GM21381 (cell line): ENCODE measurements around the gene KRTAP17-1.

Experiments
- ATAC-seq: cut with Tn5 transposase; IDR thresholded peaks from one replicate; pipeline ENCODE4 v1.9.1; 2021; ENCODE audit warnings: mild to moderate bottlenecking, moderate library complexity; ENCODE audit not compliant: unreplicated experiment

KRTAP17-1 gene

DNA sequence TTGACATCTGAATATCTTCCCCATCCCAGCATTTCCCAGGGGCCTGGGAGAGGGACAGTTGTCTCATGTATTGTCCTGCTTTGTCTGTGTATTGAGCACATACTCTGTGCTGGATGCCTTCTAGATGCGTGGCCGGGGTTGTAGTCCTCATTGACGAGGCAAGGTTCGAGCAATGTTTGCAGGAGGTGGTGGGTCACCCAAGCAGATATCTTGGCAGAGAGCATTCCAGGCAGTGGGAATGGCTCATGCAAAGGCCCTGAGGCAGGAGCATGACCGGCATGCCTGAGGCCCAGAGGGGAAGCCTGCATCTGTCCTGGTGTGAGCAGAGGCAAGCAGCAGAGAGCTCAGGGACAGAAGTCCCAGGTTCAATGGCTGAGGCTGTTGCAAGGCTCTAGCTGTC, 17.6 kb upstream of the KRTAP17-1 start:
- no peak for ATAC-seq

DNA sequence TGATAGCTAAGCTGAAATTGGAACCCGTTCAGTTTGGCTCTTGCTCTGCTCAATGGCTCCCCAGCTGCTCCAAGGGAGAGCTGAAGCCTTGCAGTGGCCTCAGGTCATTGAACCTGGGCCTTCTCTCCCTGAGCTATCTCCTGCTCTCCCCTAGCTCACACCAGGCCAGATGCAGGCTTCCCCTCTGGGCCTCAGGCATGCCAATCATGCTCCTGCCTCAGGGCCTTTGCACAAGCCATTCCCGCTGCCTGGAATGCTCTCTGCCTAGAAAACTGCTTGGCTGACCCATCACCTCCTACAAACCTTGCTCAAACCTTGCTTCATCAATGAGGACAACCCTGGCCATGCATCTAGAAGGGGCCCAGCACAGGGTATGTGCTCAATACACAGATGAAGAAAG, 16.7 kb upstream of the KRTAP17-1 start:
- ATAC-seq = no peak

DNA sequence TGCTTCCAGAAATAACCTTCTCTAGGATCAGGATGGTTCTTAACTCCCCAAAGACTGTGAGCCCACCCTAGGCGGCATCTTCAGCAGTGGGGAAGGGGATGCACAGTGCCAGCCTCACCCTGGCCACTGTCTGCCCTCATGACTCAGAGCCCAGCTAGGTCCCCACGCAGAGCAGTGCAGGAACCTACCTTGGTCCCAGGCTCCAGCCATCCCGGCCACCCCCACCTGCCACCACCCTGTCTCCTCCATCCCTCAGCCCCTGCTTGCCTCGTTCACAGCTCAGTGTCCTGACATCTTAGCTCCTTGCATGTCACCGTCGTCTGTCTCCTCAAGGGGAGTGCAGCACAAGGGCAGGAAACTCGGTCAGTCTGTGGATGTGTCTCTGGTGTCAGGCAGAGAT, 16.1 kb upstream of the KRTAP17-1 start:
- ATAC-seq = no peak

DNA sequence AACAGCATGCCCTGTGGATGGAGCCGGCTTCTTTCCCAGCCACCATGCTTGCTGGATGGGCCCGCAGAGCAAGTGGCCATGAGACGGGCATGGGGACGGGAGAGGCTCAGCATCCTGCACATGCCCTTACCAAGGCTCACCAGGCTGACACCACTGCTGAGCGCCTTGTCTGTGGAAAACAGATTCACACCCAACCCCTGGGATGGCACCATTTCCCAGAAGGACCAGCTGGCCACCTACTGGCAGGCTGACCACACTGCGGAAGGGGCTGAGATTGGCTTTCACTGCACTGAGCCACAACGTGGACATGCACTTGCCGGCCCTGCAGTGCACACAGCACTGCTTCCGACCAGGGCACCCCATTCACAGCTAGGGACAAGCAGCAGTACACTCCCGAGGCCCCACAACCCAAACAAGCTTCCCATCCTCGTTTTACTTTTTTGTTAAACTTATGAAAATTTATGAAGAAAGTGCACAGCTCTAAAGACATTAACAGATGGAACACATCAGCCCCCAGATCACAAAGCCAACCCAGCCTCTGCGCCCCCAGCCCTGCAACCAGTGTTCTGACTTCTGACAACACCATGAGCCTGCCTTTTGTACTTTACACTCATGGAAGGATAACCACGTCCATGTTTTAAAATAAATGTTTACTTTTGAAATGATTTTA, 13.9 kb upstream of the KRTAP17-1 start:
- no peak for ATAC-seq

DNA sequence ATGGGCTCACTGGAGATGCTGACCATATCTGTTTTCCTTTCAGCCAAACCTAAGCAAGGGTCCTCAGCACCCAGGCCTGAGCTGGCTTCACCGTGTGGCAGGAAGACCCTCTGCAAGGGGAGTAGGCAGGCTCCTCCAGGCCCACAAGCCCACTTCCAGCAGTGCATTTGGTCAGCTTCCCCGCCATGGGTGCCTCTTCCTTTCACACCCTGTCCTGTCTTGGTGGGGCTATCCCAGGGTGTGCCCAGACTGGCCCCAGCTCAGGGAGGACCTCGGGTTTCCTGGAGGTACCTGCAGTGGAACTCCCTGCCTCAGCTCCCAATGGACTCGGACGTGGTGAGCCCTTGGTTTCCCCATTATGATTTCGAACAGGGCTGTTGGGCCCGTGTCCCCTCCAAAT, 12.7 kb upstream of the KRTAP17-1 start:
- no peak for ATAC-seq

DNA sequence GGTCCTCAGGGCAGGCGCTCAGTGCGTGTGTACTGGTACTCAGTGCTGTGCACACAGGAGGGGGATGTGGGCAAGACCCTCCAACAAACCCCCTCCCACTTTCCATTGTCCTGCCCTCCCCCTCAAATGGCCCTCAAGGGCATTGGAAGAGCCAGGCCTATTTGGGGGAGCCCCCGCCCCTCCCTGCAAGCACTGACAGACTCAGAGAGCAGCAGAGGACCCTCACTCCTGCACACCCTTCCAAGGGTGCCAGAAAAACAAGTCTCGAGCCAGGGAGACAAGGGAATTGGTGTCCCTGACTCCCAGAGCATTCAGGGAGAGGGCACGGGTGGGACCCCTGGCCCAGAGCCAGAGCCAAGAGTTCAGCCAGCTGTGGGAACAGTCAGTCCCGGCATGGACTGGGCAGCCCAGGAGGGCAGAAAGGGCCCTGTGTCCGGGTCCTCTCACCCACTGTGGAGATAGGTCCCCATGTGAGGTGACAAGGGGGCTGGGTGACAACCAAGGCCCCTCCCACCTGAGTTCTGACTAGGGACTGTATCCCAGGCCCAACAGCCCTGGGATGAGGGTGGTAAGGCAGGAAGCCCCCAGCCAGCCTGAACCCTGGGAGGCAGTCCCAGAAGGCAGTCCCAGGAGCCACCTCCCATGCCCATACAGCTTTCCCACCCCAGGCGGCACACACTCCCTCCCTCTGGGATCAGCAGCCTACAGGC, 12.1 kb upstream of the KRTAP17-1 start:
- no peak for ATAC-seq

DNA sequence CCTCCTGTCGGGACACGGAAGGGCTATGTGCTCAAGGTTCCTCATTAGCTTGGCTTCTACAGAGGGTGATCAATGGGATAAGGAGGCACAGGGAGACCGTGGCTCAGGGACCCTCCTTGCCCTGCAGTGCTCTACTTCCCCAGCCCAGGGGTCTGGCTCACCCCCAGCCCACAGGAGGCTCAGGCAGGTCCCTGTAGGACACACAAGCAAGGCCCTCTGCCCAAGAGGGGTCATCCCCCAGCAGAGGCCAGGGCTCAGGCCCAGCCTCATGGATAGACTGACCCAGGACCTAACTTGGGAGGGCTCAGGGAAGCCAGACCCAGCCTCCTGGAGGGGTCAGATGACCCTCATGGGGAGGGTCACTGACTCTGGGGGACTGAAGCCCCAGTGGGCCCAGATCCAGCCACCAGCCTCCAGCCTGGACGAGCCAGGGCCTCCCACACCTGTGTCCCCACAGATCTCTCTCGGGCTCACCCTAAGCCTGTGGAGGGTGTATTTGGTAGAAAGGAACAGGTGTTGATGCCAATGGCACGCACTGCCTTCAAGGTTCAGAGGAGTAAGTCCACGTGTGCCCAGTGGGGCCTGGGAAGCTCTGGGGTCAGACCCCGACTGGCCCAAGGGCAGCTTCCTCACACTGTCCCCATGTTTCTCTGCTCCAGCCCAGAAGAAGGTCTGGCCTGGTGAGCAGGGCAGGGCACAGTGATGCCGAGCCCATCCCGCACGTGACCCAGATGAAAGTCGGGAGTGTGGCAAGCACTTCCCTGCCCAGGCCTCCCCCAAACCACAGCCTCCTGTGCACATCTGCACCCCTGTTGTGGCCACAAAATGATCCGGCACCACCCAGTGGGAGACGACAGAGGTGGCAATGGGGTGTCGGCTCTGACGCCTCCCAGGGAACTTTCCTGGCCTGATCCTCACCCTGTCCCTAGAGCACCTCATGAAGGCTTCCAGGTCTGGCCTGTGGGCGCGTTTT, 10.9 kb upstream of the KRTAP17-1 start:
- no peak for ATAC-seq

DNA sequence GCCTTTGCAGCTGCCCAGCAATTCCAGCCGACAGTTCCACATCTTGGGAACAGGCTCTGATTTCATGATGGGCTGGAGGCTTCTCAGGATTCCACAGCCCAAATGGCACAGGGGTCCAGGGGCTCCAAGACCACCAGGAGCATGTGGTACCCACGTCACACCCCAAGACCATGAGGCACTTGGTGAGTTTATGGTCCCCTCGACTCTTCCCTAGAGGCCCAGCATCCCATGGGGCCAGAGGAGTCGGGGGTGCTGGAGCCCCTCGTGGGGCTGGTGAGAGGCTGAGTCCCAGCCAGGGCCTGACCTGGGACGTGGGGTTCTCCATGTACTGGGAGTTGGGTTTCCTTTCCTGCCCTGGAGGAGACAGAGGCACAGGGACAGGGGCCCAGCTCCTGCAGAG, 10.1 kb upstream of the KRTAP17-1 start:
- no peak for ATAC-seq

DNA sequence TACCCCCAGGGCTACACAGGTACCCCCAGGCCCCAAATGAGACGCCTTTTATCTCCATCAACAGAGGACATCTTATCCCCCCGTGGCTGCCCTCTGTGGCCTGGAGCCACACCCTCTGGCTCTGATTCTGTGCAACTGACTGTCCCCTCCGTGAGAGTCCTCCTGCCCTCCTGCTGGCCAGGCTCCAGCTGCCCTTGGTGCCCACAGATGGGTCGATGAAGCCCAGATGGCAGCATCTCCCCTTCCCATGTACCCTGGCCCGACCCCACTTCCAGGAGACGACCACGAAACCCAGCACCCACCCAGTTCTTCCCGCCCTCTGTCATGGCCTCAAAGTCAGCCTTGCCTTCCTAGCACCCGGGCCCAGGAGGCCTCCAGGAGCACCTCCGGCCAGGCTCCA, 9.6 kb upstream of the KRTAP17-1 start:
- no peak for ATAC-seq

DNA sequence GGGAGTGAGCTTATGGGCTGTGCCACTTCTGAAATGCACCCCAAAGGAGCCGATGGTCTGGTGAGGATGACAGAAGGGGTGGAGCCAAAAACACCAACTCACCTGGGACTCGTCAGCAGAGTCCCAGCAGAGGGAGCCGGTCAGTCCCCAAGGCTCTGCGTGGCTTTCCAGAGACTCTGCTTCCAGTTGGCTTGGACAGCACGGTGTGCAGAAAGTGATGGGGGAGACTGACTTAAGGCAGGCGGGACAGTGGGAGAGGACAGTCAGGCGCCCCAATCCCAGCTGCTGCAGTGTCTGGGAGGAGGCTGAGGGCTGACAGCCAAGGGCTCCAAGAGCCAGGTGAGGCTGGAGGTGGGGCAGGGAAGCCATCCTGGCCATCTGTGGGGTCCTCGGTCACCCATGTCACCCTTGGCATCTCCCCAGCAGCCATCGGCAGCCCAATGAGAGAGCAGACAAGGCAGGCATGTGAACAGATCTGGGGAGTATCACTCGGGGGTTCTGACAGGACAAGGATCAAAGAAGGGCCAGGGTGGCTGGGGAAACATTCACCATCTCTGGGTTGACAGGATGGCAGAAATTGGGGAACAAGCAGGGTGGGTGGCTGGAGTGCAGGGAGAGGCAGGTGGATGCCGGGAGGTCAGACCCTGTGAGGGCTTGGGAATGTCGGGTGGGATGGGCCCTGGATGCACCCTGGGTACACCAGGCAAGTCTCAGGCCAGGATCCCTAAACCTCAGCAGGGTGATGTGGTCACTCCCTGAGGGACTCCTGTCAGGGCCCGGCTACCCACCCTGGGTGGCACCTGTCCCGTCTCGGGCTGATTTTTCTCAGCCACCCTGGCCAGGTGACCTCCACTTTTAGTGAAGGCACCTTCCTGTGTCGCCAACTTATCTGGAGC, 8.9 kb upstream of the KRTAP17-1 start:
- no peak for ATAC-seq

DNA sequence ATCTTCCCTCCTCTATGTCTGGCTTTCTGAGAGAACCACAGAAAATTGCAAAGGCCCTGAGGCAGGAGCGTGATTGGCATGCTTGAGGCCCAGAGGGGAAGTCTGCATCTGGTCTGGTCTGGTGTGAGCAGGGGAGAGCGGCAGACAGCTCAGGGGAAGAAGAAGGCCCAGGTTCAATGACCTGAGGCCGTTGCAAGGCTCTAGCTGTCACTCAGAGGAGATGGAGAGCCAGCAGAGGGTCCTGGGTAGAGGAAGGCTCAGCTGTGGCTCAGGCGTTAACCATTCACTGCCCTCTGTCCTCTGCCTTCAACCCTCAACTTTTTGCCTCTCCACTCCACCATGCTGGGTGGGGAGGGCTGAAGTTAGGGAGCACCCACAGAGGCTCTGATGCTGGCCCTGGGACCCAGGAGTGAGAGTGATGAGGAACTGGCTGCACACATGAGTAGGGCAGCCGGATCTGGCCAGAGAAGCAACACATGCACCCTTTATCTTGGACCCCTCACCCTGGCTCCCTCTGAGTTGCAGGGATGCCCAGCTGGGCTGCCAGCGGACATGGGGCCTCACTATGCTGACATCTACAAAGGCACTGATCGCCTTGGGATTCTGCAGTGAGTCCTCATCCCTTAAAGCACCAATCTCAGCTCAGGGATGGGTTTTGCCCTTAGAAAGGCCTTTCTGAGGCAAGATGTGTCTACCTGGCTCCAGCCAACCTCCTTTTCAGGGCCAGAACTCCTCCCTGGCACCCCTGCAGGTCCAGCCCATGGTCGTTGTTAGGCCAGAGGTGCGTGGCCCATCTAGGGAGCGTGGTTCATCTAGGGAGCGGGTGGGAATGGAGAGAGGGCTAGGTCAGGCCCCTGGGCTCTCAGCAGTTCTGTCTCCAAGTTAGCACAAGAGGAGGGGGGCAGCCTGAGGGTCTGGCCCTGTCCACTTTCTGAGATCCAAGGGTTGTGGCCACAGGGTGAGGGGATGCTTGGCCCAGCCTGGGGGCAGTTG, 7.7 kb upstream of the KRTAP17-1 start:
- ATAC-seq = no peak

DNA sequence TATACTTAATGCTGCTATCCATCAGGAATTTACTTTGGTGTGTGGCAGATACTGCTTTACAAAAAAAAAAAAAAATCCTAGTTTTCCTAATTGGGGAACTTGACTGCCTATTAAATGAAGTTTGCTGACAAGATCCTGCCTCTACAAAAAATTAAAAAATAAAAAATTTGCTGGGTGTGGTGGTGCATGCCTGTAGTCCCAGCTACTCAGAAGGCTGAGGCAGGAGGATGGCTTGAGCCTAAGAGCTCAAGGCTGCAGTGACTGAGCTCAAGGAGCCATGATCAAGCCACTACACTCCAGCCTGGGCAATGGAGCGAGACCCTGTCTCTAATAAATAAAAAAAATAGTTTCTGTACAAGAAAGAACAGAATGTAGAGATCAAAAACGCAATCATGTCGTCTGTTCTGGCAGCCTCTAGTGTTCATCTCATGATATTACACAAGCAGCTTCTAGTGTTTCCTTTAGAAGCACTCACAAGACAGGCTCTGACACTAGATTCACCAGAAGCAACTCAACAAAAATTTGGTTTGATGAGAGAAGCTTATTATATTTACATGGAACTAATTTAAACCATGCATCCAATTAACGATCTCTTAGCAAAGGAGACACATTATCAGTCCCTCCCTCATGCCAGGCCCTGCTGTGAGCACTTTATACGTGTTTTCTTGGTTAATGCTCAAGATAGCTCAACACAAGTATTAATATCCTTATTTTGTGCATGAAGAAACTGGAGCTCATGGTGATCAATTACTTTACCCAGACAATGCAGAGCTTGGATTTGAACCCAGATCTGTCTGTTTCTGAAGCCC, 6.8 kb upstream of the KRTAP17-1 start:
- no peak for ATAC-seq

DNA sequence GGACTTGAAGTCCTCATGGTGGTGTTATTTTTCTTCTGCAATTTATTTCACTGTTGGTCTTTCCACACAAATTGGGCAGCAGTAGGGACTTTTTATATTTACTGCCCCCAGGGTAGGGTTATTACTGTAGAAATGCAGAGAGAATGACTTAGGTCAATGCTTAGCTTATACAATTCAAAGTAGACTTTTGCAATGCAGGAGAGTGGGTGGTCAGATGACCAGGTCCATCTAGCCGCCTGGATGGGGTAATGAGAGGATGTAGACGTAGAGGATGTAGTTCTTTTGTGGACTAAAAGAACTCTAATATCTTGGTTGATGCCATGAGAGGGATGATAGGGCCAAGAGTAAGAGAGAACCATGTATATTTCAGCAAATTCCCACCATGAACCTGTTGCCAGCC, 2.7 kb upstream of the KRTAP17-1 start:
- ATAC-seq = no peak

DNA sequence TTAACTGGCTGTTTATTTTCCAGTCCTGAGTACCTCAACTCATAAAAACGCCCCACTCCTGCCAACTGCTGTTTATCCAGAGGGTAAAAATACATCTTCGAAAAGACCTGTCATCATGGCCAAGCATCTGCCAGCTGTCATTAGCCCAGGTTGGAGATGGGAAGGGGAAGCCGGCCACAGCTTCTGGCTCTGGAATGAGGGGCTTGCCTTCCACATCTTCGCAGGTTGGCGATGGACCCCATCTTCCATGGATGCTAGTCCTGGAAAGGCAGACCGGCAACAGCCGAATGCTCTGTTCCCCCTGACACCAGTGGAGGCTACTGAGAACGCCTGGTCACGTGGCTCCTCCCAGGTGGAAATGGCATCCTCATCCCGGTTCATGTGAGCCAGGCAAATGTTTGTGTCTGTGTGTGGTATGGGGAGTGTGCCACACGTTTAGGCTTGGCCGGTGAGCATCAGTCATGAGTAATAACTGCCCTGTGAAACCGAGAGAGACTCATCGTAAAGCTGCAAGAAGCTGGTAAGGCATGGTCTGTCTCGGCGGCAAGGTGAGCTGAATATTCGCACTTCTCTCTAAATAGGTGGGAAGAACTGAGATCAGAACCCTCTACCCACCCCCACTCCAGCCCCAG, 420 bp upstream of the KRTAP17-1 start:
- ATAC-seq = no peak

DNA sequence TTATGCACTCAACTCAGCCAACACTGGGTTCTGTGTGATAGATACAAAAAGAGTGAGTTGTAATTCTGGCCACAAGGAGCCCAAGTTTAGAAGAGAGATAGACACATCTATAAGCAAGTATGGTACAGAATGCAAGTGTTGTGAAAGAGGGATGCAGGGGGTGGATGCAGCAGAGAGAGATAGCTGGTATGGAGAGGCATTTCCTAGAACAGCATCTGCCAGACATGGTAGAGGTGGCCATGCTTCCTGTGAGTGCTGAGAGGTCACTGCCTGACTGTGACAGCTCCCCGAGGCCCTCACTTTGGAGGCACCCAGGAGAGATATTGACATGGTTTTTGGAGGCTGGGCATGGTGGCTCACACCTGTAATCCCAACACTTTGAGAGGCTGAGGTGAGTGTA, 4.4 kb downstream of the KRTAP17-1 start:
- ATAC-seq = no peak

DNA sequence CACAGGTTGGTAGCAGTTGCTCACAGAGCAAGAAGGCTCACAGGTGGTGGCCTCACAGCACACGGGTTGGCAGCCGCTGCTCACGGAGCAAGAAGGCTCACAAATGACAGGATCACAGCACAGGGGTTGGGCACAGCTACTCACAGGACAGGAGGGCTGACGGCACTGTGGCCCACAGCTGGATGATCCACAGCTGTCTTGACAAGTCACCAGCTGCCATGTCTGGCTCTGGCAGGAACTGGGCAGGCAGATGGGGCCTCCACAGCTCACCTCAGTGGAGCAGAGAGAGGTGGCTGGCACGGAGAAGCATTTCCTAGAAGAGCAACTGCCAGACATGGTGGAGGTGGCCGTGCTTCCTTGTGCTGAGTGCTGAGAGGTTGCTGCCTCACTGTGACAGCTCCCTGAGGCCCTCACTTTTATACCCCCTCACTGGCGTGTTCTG, 6.6 kb downstream of the KRTAP17-1 start, which contains the start of gene KRTAP16-1:
TSS of gene KRTAP16-1 (minus strand) at position 392 of the 442 bp plus-strand sequence. CDS start at position 336, 56 bp downstream.
- ATAC-seq = no peak

DNA sequence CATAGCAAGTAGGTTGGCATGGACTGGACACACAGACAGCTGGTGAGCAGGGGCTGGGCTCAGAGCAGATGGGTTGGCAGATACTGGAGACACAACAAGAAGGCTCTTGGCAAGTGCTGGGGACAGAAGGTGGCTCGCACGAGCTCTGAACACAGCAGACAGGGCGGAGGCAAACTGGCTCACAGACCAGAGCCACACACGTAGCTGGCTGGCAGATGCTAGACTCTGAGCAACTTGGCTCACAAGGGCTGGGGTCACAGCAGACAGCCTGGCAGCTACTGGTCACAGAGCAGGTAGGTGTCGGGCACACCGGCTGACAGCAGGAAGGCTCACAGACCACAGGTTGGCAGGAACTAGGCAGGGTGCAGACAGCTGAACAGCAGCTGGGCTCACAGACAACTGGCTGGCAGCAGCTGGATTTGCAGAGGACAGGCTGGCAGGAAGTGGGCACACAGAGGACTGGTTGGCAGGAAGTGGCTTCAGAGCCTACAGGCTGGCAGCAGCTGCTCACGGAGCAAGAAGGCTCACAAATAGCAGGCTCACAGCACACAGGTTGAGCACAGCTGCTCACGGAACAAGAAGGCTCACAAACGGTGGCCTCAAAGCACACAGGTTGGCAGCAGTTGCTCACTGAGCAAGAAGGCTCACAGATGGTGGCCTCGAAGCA, 7.1 kb downstream of the KRTAP17-1 start:
- no peak for ATAC-seq
